ENCODE data around the gene DISC1. TPM values are rescaled to one million over a fixed set of nuclear protein-coding genes. Genes with fewer than 3 reads are reported as not detected.
"Not testable (repeated sequence)": the region's sequence is repeated elsewhere in the genome, so short reads cannot be mapped to it uniquely, and the experiment has no call there.

DISC1 gene
- total RNA-seq, 2 donors from 2014 or later, result 8.0 to 9.4 TPM

DNA sequence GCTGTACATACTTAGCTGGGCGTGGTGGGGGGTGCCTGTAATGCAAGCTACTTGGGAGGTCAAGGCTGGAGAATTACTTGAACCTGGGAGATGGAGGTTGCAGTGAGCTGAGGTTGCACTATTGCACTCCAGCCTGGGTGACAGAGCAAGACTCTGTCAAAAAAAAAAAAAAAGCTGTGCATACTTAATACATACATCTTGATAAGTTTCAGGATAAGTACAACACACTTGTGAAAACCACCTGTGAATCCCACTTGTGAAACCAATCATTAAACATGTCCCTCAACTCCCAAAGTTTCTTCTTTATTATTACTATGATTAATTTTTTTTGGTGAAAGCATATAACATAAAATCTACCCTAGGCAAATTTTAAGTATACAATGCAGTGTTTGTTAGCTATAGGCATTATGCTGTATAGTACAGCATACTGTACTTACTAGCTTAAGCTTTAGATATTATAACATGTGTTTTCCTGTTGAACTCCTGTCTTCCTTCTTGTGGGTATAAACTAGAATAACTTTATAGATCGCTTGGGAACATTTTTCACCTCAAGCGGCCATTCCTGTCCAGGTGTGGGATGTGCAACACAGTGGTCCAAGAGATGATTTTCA lies 41.4 kb downstream of the DISC1 start:
- no peak overlapping the region for H3K27ac ChIP-seq (ENCODE audit: low read depth, low read length)
- no peaks in the 10 kb centered on the region for H3K4me1 ChIP-seq (ENCODE audit: control insufficient read depth, insufficient read depth, low read length)
- 85 to 96% methylated on average over 3 of the region's 3 CpGs for WGBS, 2 experiments (ENCODE audit: insufficient coverage in 1 of 2, insufficient read length in 1 of 2)
- H3K27me3 ChIP-seq (ENCODE audit: control insufficient read depth, insufficient read depth, low read length, poor library complexity, severe bottlenecking), result no peaks in the 10 kb centered on the region
- no peak overlapping the region for H3K9ac ChIP-seq (ENCODE audit: extremely low read depth, low read length, poor library complexity, severe bottlenecking)
- H3K9me3 ChIP-seq (ENCODE audit: control insufficient read depth, low read length), result peaks cover 16% of the 10 kb centered on the region
- no peaks in the 10 kb centered on the region for H3K36me3 ChIP-seq (ENCODE audit: control insufficient read depth, insufficient read depth, low read length)
- no peak for DNase-seq
- Mint-ChIP-seq H3K4me1 (peaks cover 16% of the 10 kb centered on the region), H3K4me3 (no peak overlapping the region), H3K27ac (no peak overlapping the region), H3K36me3 (ENCODE audit: low read depth) (peaks cover 14% of the 10 kb centered on the region), H3K27me3 (ENCODE audit: insufficient read depth) (no peaks in the 10 kb centered on the region), H3K9me3 (peaks cover 24% of the 10 kb centered on the region)
- TF ChIP-seq, protein P1, sequence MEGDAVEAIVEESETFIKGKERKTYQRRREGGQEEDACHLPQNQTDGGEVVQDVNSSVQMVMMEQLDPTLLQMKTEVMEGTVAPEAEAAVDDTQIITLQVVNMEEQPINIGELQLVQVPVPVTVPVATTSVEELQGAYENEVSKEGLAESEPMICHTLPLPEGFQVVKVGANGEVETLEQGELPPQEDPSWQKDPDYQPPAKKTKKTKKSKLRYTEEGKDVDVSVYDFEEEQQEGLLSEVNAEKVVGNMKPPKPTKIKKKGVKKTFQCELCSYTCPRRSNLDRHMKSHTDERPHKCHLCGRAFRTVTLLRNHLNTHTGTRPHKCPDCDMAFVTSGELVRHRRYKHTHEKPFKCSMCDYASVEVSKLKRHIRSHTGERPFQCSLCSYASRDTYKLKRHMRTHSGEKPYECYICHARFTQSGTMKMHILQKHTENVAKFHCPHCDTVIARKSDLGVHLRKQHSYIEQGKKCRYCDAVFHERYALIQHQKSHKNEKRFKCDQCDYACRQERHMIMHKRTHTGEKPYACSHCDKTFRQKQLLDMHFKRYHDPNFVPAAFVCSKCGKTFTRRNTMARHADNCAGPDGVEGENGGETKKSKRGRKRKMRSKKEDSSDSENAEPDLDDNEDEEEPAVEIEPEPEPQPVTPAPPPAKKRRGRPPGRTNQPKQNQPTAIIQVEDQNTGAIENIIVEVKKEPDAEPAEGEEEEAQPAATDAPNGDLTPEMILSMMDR (conservative IDR thresholded peaks at IDR 0.05), result no peak
- no peak overlapping the region for H3K4me3 ChIP-seq (ENCODE audit: low read length)

DNA sequence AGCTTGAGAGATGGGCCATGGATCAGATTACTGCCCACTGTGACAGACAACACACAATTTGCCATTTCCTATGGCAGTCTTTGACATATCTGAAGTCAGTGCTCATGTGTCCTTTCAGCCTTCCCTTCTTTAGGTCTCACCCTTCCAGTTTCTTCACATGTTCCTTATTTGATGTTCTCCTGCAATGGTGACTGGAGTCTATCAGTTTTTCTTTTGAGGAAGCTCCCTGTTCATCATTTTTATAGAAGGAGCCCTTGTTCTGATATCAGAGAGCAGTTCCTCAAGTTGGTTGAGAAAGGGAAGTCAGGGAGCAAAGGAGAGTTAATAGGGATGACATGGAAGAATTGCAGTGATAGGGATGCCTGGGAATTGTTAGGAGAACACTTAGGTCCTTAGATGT lies 42.2 kb downstream of the DISC1 start:
- Histone ChIP-seq H3K27me3 (ENCODE audit: control insufficient read depth, insufficient read depth, low read length, poor library complexity, severe bottlenecking) (no peaks in the 10 kb centered on the region), H3K4me3 (ENCODE audit: low read length) (no peak overlapping the region), H3K9ac (ENCODE audit: extremely low read depth, low read length, poor library complexity, severe bottlenecking) (no peak overlapping the region), H3K4me1 (ENCODE audit: control insufficient read depth, insufficient read depth, low read length) (no peaks in the 10 kb centered on the region), H3K9me3 (ENCODE audit: control insufficient read depth, low read length) (peaks cover 16% of the 10 kb centered on the region), H3K27ac (ENCODE audit: low read depth, low read length) (no peak overlapping the region), H3K36me3 (ENCODE audit: control insufficient read depth, insufficient read depth, low read length) (no peaks in the 10 kb centered on the region)
- TF ChIP-seq, protein P1 (conservative IDR thresholded peaks at IDR 0.05), result no peak
- Mint-ChIP-seq H3K27ac (no peak overlapping the region), H3K4me1 (peaks cover 21% of the 10 kb centered on the region), H3K4me3 (no peak overlapping the region), H3K9me3 (peaks cover 21% of the 10 kb centered on the region), H3K36me3 (ENCODE audit: low read depth) (peaks cover 14% of the 10 kb centered on the region), H3K27me3 (ENCODE audit: insufficient read depth) (no peaks in the 10 kb centered on the region)
- no peak for DNase-seq

DNA sequence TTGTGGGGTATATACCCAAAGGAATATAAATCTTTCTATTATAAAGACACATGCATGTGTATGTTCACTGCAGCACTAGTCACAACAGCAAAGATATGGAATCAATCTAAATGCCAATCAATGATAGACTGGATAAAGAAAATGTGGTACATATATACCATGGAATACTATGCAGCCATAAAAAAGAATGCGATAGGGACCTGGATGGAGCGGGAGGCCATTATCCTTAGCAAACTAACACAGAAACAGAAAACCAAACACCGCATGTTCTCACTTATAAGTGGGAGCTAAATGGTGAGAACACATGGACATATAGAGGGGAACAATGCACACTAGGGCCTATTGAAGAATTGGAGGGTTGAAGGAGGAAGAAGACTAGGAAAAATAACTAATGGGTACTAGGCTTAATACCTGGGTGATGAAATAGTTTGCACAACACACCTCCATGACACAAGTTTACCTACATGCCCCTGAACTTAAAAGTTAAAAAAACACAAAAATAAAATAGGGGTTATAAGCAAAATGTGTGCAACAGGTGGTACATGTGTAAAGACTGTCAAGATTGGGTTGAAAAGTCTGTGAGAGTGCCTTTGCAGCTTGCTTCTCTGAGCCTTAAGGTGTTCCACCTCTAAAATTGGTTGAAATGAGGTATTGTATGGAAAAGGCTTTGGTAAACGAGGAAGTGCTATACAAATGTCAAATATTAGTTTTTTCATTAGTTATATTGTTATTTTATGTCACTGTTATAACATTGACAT lies 43.5 kb downstream of the DISC1 start:
- H3K4me3 Mint-ChIP-seq; H3K27me3 Mint-ChIP-seq (ENCODE audit: insufficient read depth); H3K4me3 ChIP-seq (ENCODE audit: low read length); H3K27ac Mint-ChIP-seq; H3K27ac ChIP-seq (ENCODE audit: low read depth, low read length); H3K9ac ChIP-seq (ENCODE audit: extremely low read depth, low read length, poor library complexity, severe bottlenecking); H3K4me1 ChIP-seq (ENCODE audit: control insufficient read depth, insufficient read depth, low read length); DNase-seq; H3K27me3 ChIP-seq (ENCODE audit: control insufficient read depth, insufficient read depth, low read length, poor library complexity, severe bottlenecking); H3K36me3 ChIP-seq (ENCODE audit: control insufficient read depth, insufficient read depth, low read length): not testable (repeated sequence)
- Mint-ChIP-seq H3K4me1 (peaks cover 32% of the 10 kb centered on the region), H3K36me3 (ENCODE audit: low read depth) (peaks cover 14% of the 10 kb centered on the region), H3K9me3 (peaks cover 21% of the 10 kb centered on the region)
- peaks cover 16% of the 10 kb centered on the region for H3K9me3 ChIP-seq (ENCODE audit: control insufficient read depth, low read length)
- WGBS, 2 experiments (ENCODE audit: insufficient coverage in 1 of 2, insufficient read length in 1 of 2), result 95 to 100% methylated on average over 1 to 3 of the region's 4 CpGs
